ENCODE data around the gene SESN2. TPM values are rescaled to one million over a fixed set of nuclear protein-coding genes. Genes with fewer than 3 reads are reported as not detected.

SESN2 gene
- total RNA-seq, 2 experiments from 2014 or later = 12.5 to 12.6 TPM

- ChIA-PET CTCF (no interaction called here), POLR2A (no interaction called here)
- Mint-ChIP-seq H3K4me3 (no peak overlapping the region), H3K9me3 (ENCODE audit: insufficient read depth) (no peaks in the 10 kb centered on the region), H3K4me1 (ENCODE audit: low read depth) (peaks cover 5% of the 10 kb centered on the region), H3K36me3 (ENCODE audit: low read depth) (no peaks in the 10 kb centered on the region), H3K27ac (no peak overlapping the region), H3K27me3 (ENCODE audit: low read depth) (peaks cover 7% of the 10 kb centered on the region)
- DNase-seq (no peak), ATAC-seq (no peak)
Observed at GRCh38 chr1:28290851-28291250, 31.5 kb downstream of the SESN2 start.

GRCh38 chr1:28291711-28292110, 32.4 kb downstream of the SESN2 start:
- DNase-seq (no peak), ATAC-seq (no peak)
- ChIA-PET CTCF (no interaction called here), POLR2A (no interaction called here)
- Mint-ChIP-seq H3K27ac (no peak overlapping the region), H3K27me3 (ENCODE audit: low read depth) (peaks cover 13% of the 10 kb centered on the region), H3K9me3 (ENCODE audit: insufficient read depth) (no peaks in the 10 kb centered on the region), H3K36me3 (ENCODE audit: low read depth) (no peaks in the 10 kb centered on the region), H3K4me3 (no peak overlapping the region), H3K4me1 (ENCODE audit: low read depth) (peaks cover 13% of the 10 kb centered on the region)

DNA sequence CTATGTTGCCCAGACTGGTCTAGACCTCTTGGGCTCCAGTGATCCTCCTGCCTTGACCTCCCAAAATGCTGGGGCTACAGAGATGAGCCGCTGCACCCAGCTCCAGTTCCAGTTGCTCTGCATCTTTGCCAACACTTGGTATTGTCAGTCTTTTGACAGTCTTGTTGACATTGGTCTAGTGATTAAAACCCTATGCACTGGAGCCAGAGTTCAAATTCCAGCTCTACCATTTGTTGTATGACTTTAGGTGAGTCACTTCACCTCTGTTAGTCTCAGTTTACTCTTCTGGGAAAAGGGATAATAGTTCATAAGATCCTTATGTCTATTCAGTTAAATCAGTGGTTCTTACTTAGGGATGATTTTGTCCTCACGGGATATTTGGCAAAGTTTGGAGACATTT, 36.6 kb downstream of the SESN2 start:
- H3K27ac Mint-ChIP-seq = peak overlapping the region; percentile 29
- H3K36me3 Mint-ChIP-seq (ENCODE audit: low read depth) = no peaks in the 10 kb centered on the region
- peaks cover 24% of the 10 kb centered on the region for H3K4me1 Mint-ChIP-seq (ENCODE audit: low read depth)
- peaks cover 10% of the 10 kb centered on the region for H3K27me3 Mint-ChIP-seq (ENCODE audit: low read depth)
- DNase-seq (no peak), ATAC-seq (no peak)
- ChIA-PET CTCF (interaction anchor here (0.8 to 1.7 kb wide), 2 partner anchors 16 to 47 kb away, joined by 3 to 9 read pairs; no protein-coding TSS in a partner anchor), POLR2A (no interaction called here)
- no peak overlapping the region for H3K4me3 Mint-ChIP-seq
- H3K9me3 Mint-ChIP-seq (ENCODE audit: insufficient read depth) = no peaks in the 10 kb centered on the region

GRCh38 chr1:28296401-28297261, 37.3 kb downstream of the SESN2 start:
- POLR2A ChIA-PET = no interaction called here
- CTCF ChIA-PET = interaction anchor here (1.7 kb wide), 1 partner anchor 48 kb away, joined by 9 read pairs; no protein-coding TSS in a partner anchor

DNA sequence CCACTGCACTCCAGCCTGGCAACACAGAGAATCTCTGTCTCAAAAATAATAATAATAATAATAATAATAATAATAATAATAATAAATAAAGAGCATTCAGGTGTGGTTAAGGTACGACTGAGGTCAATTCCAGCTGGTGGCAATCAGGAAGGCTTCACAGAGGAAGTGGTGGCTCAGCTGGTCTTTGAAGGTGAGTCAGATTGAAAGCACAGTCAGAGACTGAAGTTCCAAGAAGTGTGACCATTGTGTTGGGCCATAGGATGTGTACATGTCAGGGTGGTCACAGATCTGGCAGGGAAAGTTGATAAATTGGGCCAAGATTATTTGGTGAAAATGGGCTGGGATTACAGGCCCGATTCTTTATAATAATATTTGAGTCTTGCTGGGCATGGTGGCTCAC, 38.5 kb downstream of the SESN2 start:
- no peak overlapping the region for H3K4me3 Mint-ChIP-seq
- H3K27ac Mint-ChIP-seq = no peak overlapping the region
- peaks cover 24% of the 10 kb centered on the region for H3K4me1 Mint-ChIP-seq (ENCODE audit: low read depth)
- no peaks in the 10 kb centered on the region for H3K36me3 Mint-ChIP-seq (ENCODE audit: low read depth)
- ATAC-seq (peak; percentile 42), DNase-seq (peak; percentile 51)
- H3K27me3 Mint-ChIP-seq (ENCODE audit: low read depth) = peaks cover 13% of the 10 kb centered on the region
- ChIA-PET POLR2A (interaction anchor here (0.6 kb wide), 1 partner anchor 29 kb away, joined by 4 read pairs; no protein-coding TSS in a partner anchor), CTCF (interaction anchor here (2.2 kb wide), 1 partner anchor 49 kb away, joined by 8 read pairs; no protein-coding TSS in a partner anchor)
- H3K9me3 Mint-ChIP-seq (ENCODE audit: insufficient read depth) = no peaks in the 10 kb centered on the region

More at GRCh38 chr1:28296401-28297261, 37.3 kb downstream of the SESN2 start:
- H3K36me3 Mint-ChIP-seq (ENCODE audit: low read depth) = no peaks in the 10 kb centered on the region
- ATAC-seq (no peak), DNase-seq (no peak)
- no peak overlapping the region for H3K4me3 Mint-ChIP-seq
- H3K27ac Mint-ChIP-seq = no peak overlapping the region
- peaks cover 24% of the 10 kb centered on the region for H3K4me1 Mint-ChIP-seq (ENCODE audit: low read depth)
- peaks cover 13% of the 10 kb centered on the region for H3K27me3 Mint-ChIP-seq (ENCODE audit: low read depth)
- no peaks in the 10 kb centered on the region for H3K9me3 Mint-ChIP-seq (ENCODE audit: insufficient read depth)

- CTCF ChIA-PET = interaction anchor here (2.2 kb wide), 1 partner anchor 50 kb away, joined by 8 read pairs; no protein-coding TSS in a partner anchor
- no peak overlapping the region for H3K27ac Mint-ChIP-seq
Observed at GRCh38 chr1:28298438-28298837, 39.1 kb downstream of the SESN2 start.

DNA sequence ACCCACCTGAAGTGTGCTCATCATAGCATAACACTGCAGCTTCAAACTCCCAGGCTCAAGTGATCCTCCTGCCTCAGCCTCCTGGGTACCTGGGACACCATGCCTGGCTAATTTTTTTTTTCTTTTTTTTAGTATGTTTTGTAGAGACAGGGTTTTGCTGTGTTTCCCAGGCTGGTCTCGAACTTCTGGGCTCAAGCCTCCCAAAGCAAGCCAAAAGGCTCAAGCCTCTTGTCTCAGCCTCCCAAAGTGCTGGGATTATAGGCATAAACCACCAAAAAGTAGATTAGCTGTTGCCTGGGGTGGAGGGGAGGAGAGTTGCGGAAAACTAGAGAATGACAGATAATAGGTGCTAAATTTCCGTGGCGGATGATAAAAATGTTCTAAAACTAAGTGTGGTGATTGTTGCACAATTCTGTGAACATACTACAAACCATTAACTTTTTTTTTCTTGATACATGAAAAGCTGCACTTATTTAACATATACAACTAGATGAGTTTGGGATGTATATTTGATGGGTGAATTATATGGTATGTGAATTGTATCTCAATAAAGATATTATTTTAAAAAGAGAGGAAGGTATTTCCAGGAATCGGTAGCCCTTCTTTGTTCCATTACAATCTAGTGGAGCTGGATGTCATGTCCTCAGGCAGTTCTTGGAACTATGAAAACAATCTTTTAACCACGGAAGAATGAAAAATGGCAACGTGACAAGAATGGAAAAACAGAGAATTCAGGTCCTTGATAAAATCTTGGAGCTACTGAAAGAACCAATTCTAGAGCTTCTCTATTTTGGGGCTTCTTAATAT, 42.3 kb downstream of the SESN2 start:
- H3K27me3 Mint-ChIP-seq (ENCODE audit: low read depth) = peaks cover 13% of the 10 kb centered on the region
- H3K9me3 Mint-ChIP-seq (ENCODE audit: insufficient read depth) = no peaks in the 10 kb centered on the region
- no peak overlapping the region for H3K27ac Mint-ChIP-seq
- no peaks in the 10 kb centered on the region for H3K36me3 Mint-ChIP-seq (ENCODE audit: low read depth)
- ATAC-seq = no peak
- ChIA-PET POLR2A (interaction anchor here (0.7 kb wide), 1 partner anchor 25 kb away, joined by 3 read pairs; no protein-coding TSS in a partner anchor), CTCF (interaction anchor here (1.6 kb wide), 1 partner anchor 53 kb away, joined by 4 read pairs; no protein-coding TSS in a partner anchor)
- H3K4me1 Mint-ChIP-seq (ENCODE audit: low read depth) = peaks cover 22% of the 10 kb centered on the region
- no peak for DNase-seq
- no peak overlapping the region for H3K4me3 Mint-ChIP-seq

More at GRCh38 chr1:28298438-28298837, 39.1 kb downstream of the SESN2 start:
- Mint-ChIP-seq H3K36me3 (ENCODE audit: low read depth) (no peaks in the 10 kb centered on the region), H3K4me1 (ENCODE audit: low read depth) (peaks cover 24% of the 10 kb centered on the region), H3K9me3 (ENCODE audit: insufficient read depth) (no peaks in the 10 kb centered on the region), H3K27me3 (ENCODE audit: low read depth) (peaks cover 16% of the 10 kb centered on the region), H3K4me3 (no peak overlapping the region)
- DNase-seq (no peak), ATAC-seq (no peak)
- POLR2A ChIA-PET = no interaction called here

- DNase-seq (no peak), ATAC-seq (no peak)
- Mint-ChIP-seq H3K9me3 (ENCODE audit: insufficient read depth) (no peaks in the 10 kb centered on the region), H3K27ac (no peak overlapping the region), H3K36me3 (ENCODE audit: low read depth) (no peaks in the 10 kb centered on the region), H3K27me3 (ENCODE audit: low read depth) (peaks cover 11% of the 10 kb centered on the region), H3K4me1 (ENCODE audit: low read depth) (peaks cover 16% of the 10 kb centered on the region), H3K4me3 (no peak overlapping the region)
- ChIA-PET CTCF (interaction anchor here (1.6 kb wide), 1 partner anchor 54 kb away, joined by 4 read pairs; no protein-coding TSS in a partner anchor), POLR2A (no interaction called here)
Observed at GRCh38 chr1:28302247-28302646, 42.9 kb downstream of the SESN2 start.

- Mint-ChIP-seq H3K9me3 (ENCODE audit: insufficient read depth) (no peaks in the 10 kb centered on the region), H3K36me3 (ENCODE audit: low read depth) (no peaks in the 10 kb centered on the region), H3K4me3 (no peak overlapping the region), H3K4me1 (ENCODE audit: low read depth) (peaks cover 4% of the 10 kb centered on the region), H3K27ac (no peak overlapping the region), H3K27me3 (ENCODE audit: low read depth) (peaks cover 10% of the 10 kb centered on the region)
- ChIA-PET POLR2A (interaction anchor here (0.8 kb wide), 1 partner anchor 23 kb away, joined by 3 read pairs; the partner anchor contains the start of gene MED18), CTCF (interaction anchor here (1.4 kb wide), 1 partner anchor 58 kb away, joined by 5 read pairs; no protein-coding TSS in a partner anchor)
- ATAC-seq (no peak), DNase-seq (no peak)
Observed at GRCh38 chr1:28306301-28306949, 47.1 kb downstream of the SESN2 start.

DNA sequence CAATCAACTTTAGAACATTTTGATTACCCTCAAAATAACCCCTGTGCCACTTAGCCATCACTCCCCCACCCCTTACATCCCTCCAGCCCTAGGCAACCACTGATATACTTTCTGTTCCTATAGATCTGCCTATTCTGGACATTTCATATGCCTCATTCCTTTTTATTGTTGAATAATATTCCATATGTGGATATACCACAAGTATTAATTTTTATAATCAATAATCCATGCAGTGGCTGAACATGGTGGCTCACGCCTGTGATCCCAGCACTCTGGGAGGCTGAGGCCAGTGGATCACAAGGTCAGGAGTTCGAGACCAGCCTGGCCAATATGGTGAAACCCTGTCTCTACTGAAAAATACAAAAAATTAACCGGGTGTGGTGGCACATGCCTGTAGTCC, 49.4 kb downstream of the SESN2 start:
- ChIA-PET POLR2A (no interaction called here), CTCF (interaction anchor here (0.7 kb wide), 1 partner anchor 135 kb away, joined by 4 read pairs; no protein-coding TSS in a partner anchor)
- no peaks in the 10 kb centered on the region for H3K9me3 Mint-ChIP-seq (ENCODE audit: insufficient read depth)
- no peaks in the 10 kb centered on the region for H3K36me3 Mint-ChIP-seq (ENCODE audit: low read depth)
- ATAC-seq (no peak), DNase-seq (no peak)
- peaks cover 4% of the 10 kb centered on the region for H3K4me1 Mint-ChIP-seq (ENCODE audit: low read depth)
- no peak overlapping the region for H3K27ac Mint-ChIP-seq
- H3K27me3 Mint-ChIP-seq (ENCODE audit: low read depth) = peaks cover 5% of the 10 kb centered on the region
- H3K4me3 Mint-ChIP-seq = no peak overlapping the region

DNA sequence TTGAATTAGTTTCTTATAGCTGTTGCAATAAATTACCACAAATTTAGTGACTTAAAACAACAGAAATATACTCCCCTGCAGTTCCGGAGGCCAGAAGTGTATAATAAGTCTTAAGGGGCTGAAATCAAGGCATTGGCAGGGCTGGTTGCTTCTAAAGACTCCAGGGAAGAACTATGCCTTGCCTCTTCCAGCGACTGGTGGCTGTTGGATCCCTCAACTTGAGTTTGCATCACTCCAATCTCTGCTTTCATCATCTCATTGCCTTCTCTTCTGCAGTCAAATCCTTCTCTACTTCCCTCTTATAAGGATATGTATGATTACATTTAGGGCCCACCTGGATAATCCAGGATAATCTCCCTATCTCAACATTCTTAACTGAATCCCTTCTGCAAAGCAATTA, 50.4 kb downstream of the SESN2 start:
- DNase-seq (no peak), ATAC-seq (no peak)
- ChIA-PET POLR2A (no interaction called here), CTCF (no interaction called here)
- Mint-ChIP-seq H3K36me3 (ENCODE audit: low read depth) (no peaks in the 10 kb centered on the region), H3K4me1 (ENCODE audit: low read depth) (peaks cover 2% of the 10 kb centered on the region), H3K27ac (no peak overlapping the region), H3K4me3 (no peak overlapping the region), H3K9me3 (ENCODE audit: insufficient read depth) (no peaks in the 10 kb centered on the region), H3K27me3 (ENCODE audit: low read depth) (peaks cover 3% of the 10 kb centered on the region)

Data from activated CD8-positive, alpha-beta T cell treated with anti-CD3 and anti-CD28 coated beads, Interleukin-2, amount 10 ng/mL, durations not matched to agents 7 days and 5 days (primary cell).